ENCODE data around the gene PROSER2.

DNA sequence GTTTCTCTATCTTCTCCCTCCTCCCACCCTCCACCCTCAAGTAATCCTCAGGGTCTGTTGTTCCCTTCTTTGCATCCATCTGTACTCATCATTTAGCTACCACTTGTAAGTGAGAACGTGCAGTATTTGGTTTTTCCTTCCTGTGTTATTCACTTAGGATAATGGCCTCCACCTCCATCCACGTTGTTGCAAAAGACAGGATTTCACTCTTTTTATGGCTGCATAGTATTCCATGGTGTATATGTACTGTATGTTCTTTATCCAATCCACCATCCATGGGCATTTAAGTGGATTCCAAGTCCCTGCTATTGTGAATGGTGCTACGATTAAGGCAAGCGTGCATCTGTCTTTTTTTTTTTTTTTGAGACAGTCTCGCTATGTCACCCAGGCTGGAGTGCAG is 72.4 kb downstream of the PROSER2 start:
- TF ChIP-seq EZH2phosphoT487 (IDR thresholded peaks at IDR 0.05; ENCODE audit: low read length) = no peak
- TF ChIP-seq, protein P1, sequence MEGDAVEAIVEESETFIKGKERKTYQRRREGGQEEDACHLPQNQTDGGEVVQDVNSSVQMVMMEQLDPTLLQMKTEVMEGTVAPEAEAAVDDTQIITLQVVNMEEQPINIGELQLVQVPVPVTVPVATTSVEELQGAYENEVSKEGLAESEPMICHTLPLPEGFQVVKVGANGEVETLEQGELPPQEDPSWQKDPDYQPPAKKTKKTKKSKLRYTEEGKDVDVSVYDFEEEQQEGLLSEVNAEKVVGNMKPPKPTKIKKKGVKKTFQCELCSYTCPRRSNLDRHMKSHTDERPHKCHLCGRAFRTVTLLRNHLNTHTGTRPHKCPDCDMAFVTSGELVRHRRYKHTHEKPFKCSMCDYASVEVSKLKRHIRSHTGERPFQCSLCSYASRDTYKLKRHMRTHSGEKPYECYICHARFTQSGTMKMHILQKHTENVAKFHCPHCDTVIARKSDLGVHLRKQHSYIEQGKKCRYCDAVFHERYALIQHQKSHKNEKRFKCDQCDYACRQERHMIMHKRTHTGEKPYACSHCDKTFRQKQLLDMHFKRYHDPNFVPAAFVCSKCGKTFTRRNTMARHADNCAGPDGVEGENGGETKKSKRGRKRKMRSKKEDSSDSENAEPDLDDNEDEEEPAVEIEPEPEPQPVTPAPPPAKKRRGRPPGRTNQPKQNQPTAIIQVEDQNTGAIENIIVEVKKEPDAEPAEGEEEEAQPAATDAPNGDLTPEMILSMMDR (IDR thresholded peaks at IDR 0.05; ENCODE audit: low read length) = no peak

Data from MM.1S (cell line).